BLaER1 treated with 17β-estradiol and CSF1 and Interleukin-3, amounts not matched to agents 10 nM and 100 nM (cell line): Measurements from ENCODE around the gene NUP155.

ENCODE experiments used
- H3K27ac ChIP-seq, 11 experiments: shearing (Covaris generic); formaldehyde crosslinking; 2 replicates each; pipeline ENCODE4 v1.8.1; 2022
- H3K27me3 ChIP-seq, 11 experiments: shearing (Covaris generic); formaldehyde crosslinking; 2 replicates each; pipeline ENCODE4 v1.8.1; 2022
- H3K36me3 ChIP-seq, 11 experiments: shearing (Covaris generic); formaldehyde crosslinking; 2 replicates each; pipeline ENCODE4 v1.8.1; 2022
- H3K4me1 ChIP-seq, 10 experiments: shearing (Covaris generic); formaldehyde crosslinking; 2 replicates each; pipeline ENCODE4 v1.8.1; 2022
- H3K4me2 ChIP-seq, 11 experiments: shearing (Covaris generic); formaldehyde crosslinking; 2 replicates each; pipeline ENCODE4 v1.8.1; 2022
- H3K4me3 ChIP-seq, 10 experiments: shearing (Covaris generic); formaldehyde crosslinking; 2 replicates each; pipeline ENCODE4 v1.8.1; 2022
- H3K9ac ChIP-seq, 11 experiments: shearing (Covaris generic); formaldehyde crosslinking; 2 replicates each; pipeline ENCODE4 v1.8.1; 2022
- H3K9me3 ChIP-seq, 11 experiments: shearing (Covaris generic); formaldehyde crosslinking; replicated peaks in 1 of 11; 2 replicates each; pipeline ENCODE4 v1.8.1; 2022
- H4K20me1 ChIP-seq, 11 experiments: shearing (Covaris generic); formaldehyde crosslinking; 2 replicates each; pipeline ENCODE4 v1.8.1; 2022
- Cebpa-rat ChIP-seq, 11 experiments: shearing (Covaris generic); IDR thresholded peaks; 2 replicates each; pipeline ENCODE4 v1.8.1; 2022

Gene NUP155

DNA sequence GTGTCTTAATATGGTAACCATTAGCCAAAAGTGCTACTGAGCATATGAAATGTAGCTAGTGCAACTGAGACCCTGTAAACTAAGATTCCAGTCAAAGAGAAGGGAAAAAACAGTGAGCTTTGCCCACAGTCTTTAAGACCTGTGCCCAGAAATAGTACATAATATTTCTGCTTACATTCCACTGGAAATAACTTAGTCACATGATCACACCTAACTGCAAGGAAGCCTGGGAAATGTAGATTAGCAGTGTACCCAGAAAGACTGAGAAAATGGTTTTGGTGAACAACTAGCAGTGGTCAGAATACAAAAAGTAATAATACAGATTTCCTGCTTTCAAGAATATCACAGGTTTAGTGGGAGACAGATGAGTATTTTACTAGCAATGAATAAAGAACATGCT is 119.2 kb downstream of the NUP155 start:
- H4K20me1 ChIP-seq: peaks cover 0 to 12% (median 0%) of the 10 kb centered on the region in 11 experiments; a peak in 1 of 22 replicates
- H3K9ac ChIP-seq: no peak overlapping the region
- H3K4me2 ChIP-seq: no peak overlapping the region
- H3K27ac ChIP-seq: no peak overlapping the region
- H3K9me3 ChIP-seq: peaks cover 13 to 27% (median 20%) of the 10 kb centered on the region in 11 experiments; a peak in 21 of 22 replicates
- H3K36me3 ChIP-seq: peaks cover 0 to 5% (median 0%) of the 10 kb centered on the region in 11 experiments; a peak in 1 of 22 replicates
- H3K27me3 ChIP-seq: no peaks in the 10 kb centered on the region
- H3K4me3 ChIP-seq: no peak overlapping the region
- H3K4me1 ChIP-seq: peaks cover 13 to 23% (median 20%) of the 10 kb centered on the region in 10 experiments
- no peak for TF ChIP-seq Cebpa-rat (IDR thresholded peaks at IDR 0.05)

DNA sequence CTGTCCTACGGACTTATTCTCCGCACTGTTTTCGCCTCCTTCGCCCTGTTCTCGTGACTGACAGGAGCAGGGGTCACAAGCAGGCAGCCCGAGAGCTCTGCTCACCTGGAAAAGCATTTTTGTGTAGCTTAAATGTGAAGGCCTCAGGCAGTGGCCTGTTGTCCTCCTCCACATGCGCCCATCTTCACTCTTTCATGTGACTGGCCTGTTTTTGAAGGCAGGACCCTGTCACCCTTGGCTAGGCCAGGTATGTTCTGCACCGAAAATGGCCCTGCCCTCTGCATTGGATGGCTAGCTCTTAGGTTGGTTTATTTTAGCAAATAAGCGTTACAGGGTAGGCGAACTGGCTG is 121.1 kb downstream of the NUP155 start:
- Histone ChIP-seq H3K4me3 (peak overlapping the region; percentile 68 to 83 (median 78)), H3K36me3 (peaks cover 0 to 4% (median 0%) of the 10 kb centered on the region in 11 experiments; a peak in 1 of 22 replicates), H4K20me1 (peaks cover 0 to 17% (median 0%) of the 10 kb centered on the region in 11 experiments; a peak in 1 of 22 replicates), H3K27me3 (no peaks in the 10 kb centered on the region), H3K9ac (peak overlapping the region; percentile 84 to 95 (median 92)), H3K4me2 (peak overlapping the region; percentile 73 to 94 (median 89)), H3K4me1 (peaks cover 13 to 27% (median 21%) of the 10 kb centered on the region in 10 experiments), H3K27ac (peak overlapping the region; percentile 81 to 93 (median 89); a peak in 19 of 22 replicates), H3K9me3 (peaks cover 10 to 20% (median 16%) of the 10 kb centered on the region in 11 experiments; a peak in 21 of 22 replicates)
- TF ChIP-seq Cebpa-rat (IDR thresholded peaks at IDR 0.05): no peak

- Histone ChIP-seq H4K20me1 (peaks cover 0 to 17% (median 0%) of the 10 kb centered on the region in 11 experiments; a peak in 1 of 22 replicates), H3K4me1 (peaks cover 13 to 27% (median 21%) of the 10 kb centered on the region in 10 experiments), H3K9me3 (peaks cover 4 to 14% (median 10%) of the 10 kb centered on the region in 11 experiments; a peak in 21 of 22 replicates), H3K27ac (peak within 1 kb of the TSS; percentile 81 to 93 (median 89)), H3K4me2 (peak within 1 kb of the TSS; percentile 73 to 94 (median 89)), H3K9ac (peak within 1 kb of the TSS; percentile 84 to 95 (median 92)), H3K4me3 (peak within 1 kb of the TSS; percentile 68 to 83 (median 78)), H3K27me3 (no peaks in the 10 kb centered on the region), H3K36me3 (0 out of 22 replicates have a peak, but pooled peaks cover 0 to 4% (median 0%) of the 10 kb centered on the region in 11 experiments)
- TF ChIP-seq Cebpa-rat (IDR thresholded peaks at IDR 0.05): no peak
Observed at GRCh38 chr5:37248970-37249814, 121.7 kb downstream of the NUP155 start, which contains the start of gene CPLANE1. Gene CPLANE1, minus strand, starts transcription at chr5:37249376. Its CDS starts 1,678 bp downstream, at chr5:37247698.

DNA sequence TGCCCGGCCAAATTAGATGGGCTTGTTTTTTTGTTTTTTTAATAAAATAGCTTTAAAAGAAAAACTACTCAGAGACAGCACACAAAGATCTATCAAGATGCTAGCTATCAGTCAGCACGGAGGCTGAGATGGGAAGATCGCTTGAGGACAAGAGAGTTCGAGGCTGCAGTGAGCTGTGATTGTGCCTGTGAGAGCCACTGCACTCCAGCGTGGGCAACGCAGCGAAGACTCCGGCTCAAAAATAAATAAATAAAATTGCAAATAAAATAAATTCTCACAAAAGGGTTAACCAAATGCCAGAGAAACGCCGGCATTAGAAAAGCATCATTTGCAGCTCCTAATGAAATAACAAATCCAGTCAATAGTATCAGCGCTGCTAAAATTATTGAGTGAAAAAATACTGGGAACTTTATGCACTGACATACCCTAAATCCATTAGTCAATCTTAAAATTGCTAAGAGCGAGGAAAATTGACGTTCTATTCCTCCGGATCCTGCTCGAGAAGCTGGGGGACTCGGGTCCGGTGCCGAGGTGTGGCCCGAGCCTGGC is 122.4 kb downstream of the NUP155 start:
- Histone ChIP-seq H3K36me3 (0 out of 22 replicates have a peak, but pooled peaks cover 0 to 4% (median 0%) of the 10 kb centered on the region in 11 experiments), H3K9ac (peak overlapping the region; percentile 84 to 95 (median 92)), H3K4me1 (peaks cover 13 to 27% (median 21%) of the 10 kb centered on the region in 10 experiments), H3K27me3 (no peaks in the 10 kb centered on the region), H4K20me1 (peaks cover 0 to 17% (median 0%) of the 10 kb centered on the region in 11 experiments; a peak in 1 of 22 replicates), H3K9me3 (peaks cover 0 to 7% (median 3%) of the 10 kb centered on the region in 11 experiments; a peak in 8 of 22 replicates), H3K4me2 (peak overlapping the region; percentile 73 to 94 (median 89)), H3K4me3 (peak overlapping the region; percentile 68 to 83 (median 78)), H3K27ac (peak overlapping the region; percentile 81 to 93 (median 89))
- no peak for TF ChIP-seq Cebpa-rat (IDR thresholded peaks at IDR 0.05)

GRCh38 chr5:37247496-37247895 is 123.4 kb downstream of the NUP155 start:
- Histone ChIP-seq H3K4me1 (peaks cover 13 to 27% (median 21%) of the 10 kb centered on the region in 10 experiments), H3K27ac (no peak overlapping the region), H3K4me2 (peak overlapping the region; percentile 73 to 94 (median 89)), H3K27me3 (no peaks in the 10 kb centered on the region), H3K9ac (peak overlapping the region in 3 of 11 experiments; percentile 29 to 92 (median 87); a peak in 2 of 22 replicates), H3K4me3 (peak overlapping the region in 1 of 10 experiments; percentile 77; a peak in 2 of 20 replicates), H4K20me1 (peaks cover 0 to 17% (median 0%) of the 10 kb centered on the region in 11 experiments; a peak in 1 of 22 replicates), H3K9me3 (no peaks in the 10 kb centered on the region), H3K36me3 (peaks cover 0 to 8% (median 4%) of the 10 kb centered on the region in 11 experiments; a peak in 10 of 22 replicates)
- no peak for TF ChIP-seq Cebpa-rat (IDR thresholded peaks at IDR 0.05)

DNA sequence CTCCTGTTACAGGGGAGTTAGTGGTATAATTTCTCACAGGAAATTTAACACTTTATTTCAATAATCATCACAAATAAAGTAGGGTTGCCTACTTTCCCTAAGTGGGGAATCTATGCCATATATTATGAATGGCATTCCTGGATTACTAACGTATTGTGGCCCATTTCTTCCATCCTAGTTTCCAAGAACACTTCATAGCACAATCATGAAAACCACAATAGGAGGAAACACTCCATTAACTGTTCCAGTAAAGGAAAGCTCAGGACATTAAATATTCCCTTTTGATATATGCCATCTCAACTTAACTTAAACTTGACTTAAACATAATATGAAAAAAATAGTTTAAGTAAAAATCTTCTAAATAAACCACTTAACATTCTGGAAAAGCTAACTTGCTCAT is 123.9 kb downstream of the NUP155 start:
- no peak for TF ChIP-seq Cebpa-rat (IDR thresholded peaks at IDR 0.05)
- peak overlapping the region in 1 of 11 experiments; percentile 29; a peak in 1 of 22 replicates for H3K9ac ChIP-seq
- H3K4me2 ChIP-seq: peak overlapping the region in 10 of 11 experiments; percentile 14 to 93 (median 86); a peak in 18 of 22 replicates
- peaks cover 13 to 27% (median 21%) of the 10 kb centered on the region in 10 experiments for H3K4me1 ChIP-seq
- no peaks in the 10 kb centered on the region for H3K9me3 ChIP-seq
- peaks cover 0 to 11% (median 7%) of the 10 kb centered on the region in 11 experiments; a peak in 12 of 22 replicates for H3K36me3 ChIP-seq
- peaks cover 0 to 17% (median 0%) of the 10 kb centered on the region in 11 experiments; a peak in 1 of 22 replicates for H4K20me1 ChIP-seq
- H3K27me3 ChIP-seq: no peaks in the 10 kb centered on the region
- no peak overlapping the region for H3K27ac ChIP-seq
- no peak overlapping the region for H3K4me3 ChIP-seq
